ENCODE measurements around the gene MPP2. TPM values are rescaled to one million over a fixed set of nuclear protein-coding genes. Genes with fewer than 3 reads are reported as not detected.
"Not testable (repeated sequence)": the region's sequence is repeated elsewhere in the genome, so short reads cannot be mapped to it uniquely, and the experiment has no call there.

The MPP2 gene
- total RNA-seq, 2 donors from 2014 or later = 0.49 to 2.6 TPM

- intact Hi-C loops (cut with DNase I, micrococcal nuclease) = no loop called here
- no peak for ATAC-seq
- no peak for DNase-seq
These were observed 25.4 kb downstream of the MPP2 start for GRCh38 chr17:43881758-43882505.

DNA sequence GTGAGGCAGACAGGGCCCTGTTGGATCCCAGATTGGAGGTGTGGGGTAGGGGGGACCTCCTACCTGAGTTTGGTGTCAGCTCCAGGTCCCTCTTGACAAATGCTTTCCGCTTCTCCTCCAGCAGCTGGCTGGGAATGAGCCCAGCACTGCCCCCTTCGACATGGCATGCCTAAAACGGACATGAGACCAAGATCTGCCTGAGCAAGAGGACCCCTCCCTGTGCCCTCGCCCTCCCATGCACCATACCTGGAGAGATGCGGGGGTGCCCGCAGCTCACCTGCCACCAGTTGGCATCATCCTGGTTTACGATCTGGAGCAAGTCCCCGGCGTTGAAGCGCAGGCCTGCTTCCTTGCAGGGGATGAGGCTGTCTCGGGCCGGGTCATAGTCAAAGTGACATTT, 26.2 kb downstream of the MPP2 start:
- DNase-seq = no peak
- ATAC-seq = no peak
- intact Hi-C loops (cut with DNase I, micrococcal nuclease) = no loop called here

- DNase-seq (peak; percentile 44 to 66), ATAC-seq (peak; percentile 63)
- intact Hi-C loops (cut with DNase I, micrococcal nuclease) = no loop called here
These were observed 26.8 kb downstream of the MPP2 start for GRCh38 chr17:43880420-43880991.

DNA sequence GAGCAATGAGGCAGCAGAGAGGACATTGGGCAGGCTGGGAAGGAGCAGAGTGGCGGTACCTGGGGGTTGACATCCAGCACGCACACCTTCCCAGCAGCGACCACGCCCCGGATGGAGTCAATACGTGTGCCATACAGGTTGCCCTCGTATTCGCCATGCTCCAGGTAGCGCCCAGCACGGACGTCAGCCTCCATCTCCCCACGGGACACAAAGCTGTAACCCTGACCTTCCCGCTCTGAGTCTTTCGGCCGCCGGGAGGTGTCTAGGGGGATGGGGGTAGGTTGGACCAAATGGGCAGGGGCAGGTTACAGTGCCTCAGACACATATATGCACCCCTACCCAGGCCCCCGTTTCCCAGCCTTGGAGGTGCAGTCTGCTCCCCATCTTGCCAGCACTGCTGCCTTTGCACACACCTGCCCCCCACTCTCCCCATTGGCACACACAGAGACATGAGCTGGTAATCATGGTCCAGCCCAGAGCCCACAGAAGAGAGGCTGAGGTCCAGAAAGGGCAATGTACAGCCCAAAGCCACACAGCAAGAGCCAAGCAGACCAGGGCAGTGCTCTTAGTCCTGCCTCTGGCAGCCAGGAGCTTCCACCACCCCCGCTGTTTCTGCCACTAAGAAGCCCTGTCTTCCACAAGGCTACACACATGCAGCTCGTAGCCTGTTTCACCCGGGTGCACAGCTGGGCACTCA, 27.5 kb downstream of the MPP2 start:
- peak; percentile 3 for ATAC-seq
- intact Hi-C loops (cut with DNase I, micrococcal nuclease) = no loop called here
- DNase-seq = no peak

GRCh38 chr17:43878260-43879175, 28.8 kb downstream of the MPP2 start:
- peak; percentile 71 for ATAC-seq
- intact Hi-C loops (cut with DNase I, micrococcal nuclease) = no loop called here
- peak; percentile 42 to 79 for DNase-seq

DNA sequence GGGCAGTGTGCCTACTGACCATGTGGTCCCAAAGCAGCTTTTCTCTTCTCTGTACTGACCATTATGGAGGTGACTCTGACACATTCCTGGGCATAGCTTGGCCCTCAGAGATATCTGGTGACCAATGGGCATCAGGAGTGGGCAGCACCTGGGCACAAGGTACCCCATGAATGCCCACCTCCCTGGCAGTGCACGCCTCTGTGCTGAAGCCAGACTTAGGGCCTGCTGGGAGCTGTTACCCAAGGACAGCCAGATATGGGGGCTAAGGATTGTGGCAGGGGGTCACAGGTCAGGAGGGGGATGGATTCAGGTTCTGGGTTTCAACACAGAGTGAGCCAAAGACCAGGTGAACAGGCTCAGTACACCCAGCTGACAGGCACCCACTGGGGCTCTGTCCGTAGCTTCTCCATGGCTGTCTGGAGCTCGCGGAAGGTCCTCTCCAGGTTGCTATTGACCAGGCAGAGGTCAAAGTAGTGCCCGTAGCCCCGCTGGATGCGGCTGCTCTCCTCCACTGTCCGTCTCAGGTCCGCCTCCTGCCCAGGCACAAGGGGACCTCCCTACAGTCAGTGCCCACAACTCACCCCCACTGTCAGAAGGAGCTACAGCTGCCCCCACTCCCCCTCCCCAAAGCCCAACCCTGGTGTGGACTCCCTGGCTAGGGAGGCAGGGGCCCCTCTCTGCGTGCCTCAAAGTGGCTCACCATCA, 29.7 kb downstream of the MPP2 start:
- intact Hi-C loops (cut with DNase I, micrococcal nuclease) = no loop called here
- ATAC-seq = no peak
- DNase-seq = no peak

- no peak for ATAC-seq
- intact Hi-C loops (cut with DNase I, micrococcal nuclease) = no loop called here
These were observed 30.3 kb downstream of the MPP2 start for GRCh38 chr17:43877031-43877430.

GRCh38 chr17:43875476-43876147, 31.7 kb downstream of the MPP2 start:
- ATAC-seq = no peak
- intact Hi-C loops (cut with DNase I, micrococcal nuclease) = no loop called here

More at GRCh38 chr17:43877031-43877430, 30.3 kb downstream of the MPP2 start:
- DNase-seq = no peak

DNA sequence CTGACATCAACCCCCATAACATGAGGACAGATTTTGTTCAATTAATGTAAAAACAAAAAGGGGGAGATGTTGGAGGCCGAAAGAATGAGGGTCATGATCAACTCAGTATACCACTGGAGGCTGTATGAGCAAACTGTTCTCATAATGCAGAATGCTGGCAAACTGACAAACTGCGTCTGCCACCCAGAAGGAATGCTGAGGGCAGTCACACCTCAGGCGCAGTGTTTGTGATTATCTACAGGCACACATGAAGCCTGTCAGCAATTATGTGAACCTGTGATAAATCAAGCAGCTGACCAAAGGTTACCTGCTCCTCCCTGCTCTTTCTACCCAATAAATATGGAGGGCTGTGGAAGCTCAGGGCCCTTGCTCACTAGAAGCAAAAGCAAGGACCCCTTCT, 33.0 kb downstream of the MPP2 start:
- DNase-seq (peak; percentile 74 to 82), ATAC-seq (peak; percentile 62)
- intact Hi-C loops (cut with DNase I, micrococcal nuclease) = no loop called here

More at GRCh38 chr17:43875476-43876147, 31.7 kb downstream of the MPP2 start:
- no peak for DNase-seq

GRCh38 chr17:43873815-43874214, 33.5 kb downstream of the MPP2 start:
- DNase-seq (no peak), ATAC-seq (no peak)
- intact Hi-C loops (cut with DNase I, micrococcal nuclease) = no loop called here

DNA sequence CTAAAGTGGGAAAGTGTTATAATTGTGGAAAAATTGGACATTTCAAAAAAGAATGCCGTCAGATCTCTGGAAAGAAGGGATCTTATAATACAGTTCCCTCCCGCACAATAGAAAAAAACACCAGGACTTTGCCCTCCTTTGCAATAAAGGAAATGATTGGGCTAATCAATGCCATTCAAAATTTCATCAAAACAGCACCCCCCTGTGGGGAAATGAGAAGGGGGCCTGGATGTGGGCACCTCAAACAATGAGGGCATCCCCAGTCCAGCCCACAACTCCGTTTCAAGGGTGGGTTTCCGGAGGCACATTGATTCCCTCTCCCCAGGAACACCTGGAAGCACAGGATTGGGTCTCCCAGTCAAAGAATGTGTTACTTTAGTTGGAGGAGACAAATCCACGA, 34.2 kb downstream of the MPP2 start:
- DNase-seq = peak in 1 of 2 donors; percentile 18
- intact Hi-C loops (cut with DNase I, micrococcal nuclease) = no loop called here
- peak; percentile 49 for ATAC-seq

DNA sequence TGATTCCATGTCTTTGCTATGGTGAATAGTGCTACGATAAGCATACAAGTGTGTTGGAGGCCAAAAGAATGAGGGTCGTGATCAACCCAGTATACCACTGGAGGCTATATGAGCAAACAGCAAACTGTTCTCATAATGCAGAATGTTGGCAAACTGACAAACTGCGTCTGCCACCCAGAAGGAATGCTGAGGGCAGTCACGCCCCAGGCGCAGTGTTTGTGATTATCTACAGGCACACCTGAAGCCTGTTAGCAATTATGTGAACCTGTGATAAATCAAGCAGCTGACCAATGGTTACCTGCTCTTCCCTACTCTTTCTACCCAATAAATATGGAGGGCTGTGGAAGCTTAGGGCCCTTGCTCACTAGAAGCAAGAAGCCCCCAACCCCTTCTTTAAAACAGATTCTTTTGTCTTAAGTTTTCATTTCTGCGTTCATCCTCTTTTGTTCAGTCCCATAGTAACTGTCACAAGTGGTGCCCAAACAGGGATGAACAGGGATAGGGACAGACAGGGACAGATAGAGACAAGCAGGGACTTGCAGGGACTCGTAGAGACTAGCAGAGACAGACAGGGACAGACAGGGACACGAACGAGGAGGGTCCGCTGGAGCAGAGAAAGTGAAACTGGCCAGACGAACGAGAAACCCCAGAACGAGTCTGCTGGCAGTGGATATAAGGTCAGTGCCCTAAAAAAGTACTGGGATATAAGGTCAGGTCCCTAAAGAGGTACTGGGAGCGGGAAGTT, 35.2 kb downstream of the MPP2 start:
- intact Hi-C loops (cut with DNase I, micrococcal nuclease) = no loop called here
- peak; percentile 84 to 85 for DNase-seq

DNA sequence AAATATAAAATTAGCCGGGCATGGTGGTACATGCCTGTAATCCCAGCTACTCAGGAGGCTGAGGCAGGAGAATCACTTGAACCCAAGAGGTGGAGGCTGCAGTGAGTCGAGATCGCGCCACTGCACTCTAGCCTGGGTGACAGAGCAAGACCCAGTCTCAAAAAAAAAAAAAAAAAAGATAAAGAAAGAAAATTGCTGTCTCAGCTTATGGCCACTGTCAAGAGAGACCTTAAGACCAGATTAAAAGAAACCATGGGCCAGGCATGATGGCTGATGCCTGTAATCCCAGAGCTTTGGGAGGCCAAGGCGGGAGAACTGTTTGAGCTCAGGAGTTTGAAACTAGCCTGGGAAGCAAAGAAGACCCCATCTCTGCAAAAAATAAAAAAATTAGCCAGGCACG, 38.3 kb downstream of the MPP2 start:
- intact Hi-C loops (cut with DNase I, micrococcal nuclease) = not testable (repeated sequence)

More for the DNA sequence above, 35.2 kb downstream of the MPP2 start:
- peak; percentile 70 for ATAC-seq

DNA sequence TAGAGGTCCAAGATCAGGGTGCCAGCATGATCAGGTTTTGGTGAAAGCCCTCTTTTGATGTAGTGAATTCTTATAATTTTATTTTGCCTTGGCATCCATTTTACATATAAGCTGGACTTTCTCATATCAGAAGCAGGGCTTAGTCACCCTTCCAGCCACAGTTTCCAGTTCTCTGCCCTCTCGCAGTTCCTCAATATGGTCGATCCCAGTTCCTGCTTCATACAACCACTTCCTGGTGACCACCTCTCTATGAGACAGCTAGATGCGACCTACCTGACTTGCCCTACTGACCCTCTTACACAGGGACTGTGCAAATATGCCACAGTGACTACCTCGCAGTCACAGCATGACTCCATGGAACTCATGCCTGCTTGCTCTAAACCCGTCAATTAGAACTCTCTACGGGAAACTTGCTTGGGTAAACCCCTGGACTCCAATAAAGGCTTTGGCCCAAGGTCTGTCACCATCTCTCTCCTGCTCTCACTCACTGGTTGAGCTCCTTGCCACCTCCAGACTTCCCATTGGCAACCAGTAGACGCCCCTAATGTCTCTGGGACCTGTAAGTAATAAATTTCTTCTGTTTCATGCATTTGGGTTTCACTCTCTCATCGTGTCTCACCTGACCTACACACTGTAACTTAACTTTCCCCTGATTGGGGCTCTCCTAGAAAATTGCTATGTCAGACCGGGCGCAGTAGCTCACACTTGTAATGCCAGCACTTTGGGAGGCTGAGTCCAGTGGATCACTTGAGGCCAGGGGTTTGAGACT, 38.9 kb downstream of the MPP2 start:
- ATAC-seq = no peak
- DNase-seq = no peak
- intact Hi-C loops (cut with DNase I, micrococcal nuclease) = no loop called here

More for the DNA sequence above, 38.3 kb downstream of the MPP2 start:
- DNase-seq, ATAC-seq: not testable (repeated sequence)

- intact Hi-C loops (cut with DNase I, micrococcal nuclease) = no loop called here
- DNase-seq (peak in 1 of 2 donors; percentile 7), ATAC-seq (no peak)
These were observed 43.0 kb downstream of the MPP2 start for GRCh38 chr17:43864161-43864984.

- intact Hi-C loops (cut with DNase I, micrococcal nuclease) = no loop called here
- ATAC-seq (no peak), DNase-seq (peak in 1 of 2 donors; percentile 11)
These were observed 45.4 kb downstream of the MPP2 start for GRCh38 chr17:43861960-43862359.

Measured in left colon (tissue), 2 donors.